Activated CD8-positive, alpha-beta memory T cell treated with anti-CD3 and anti-CD28 coated beads, Interleukin-2, amount 10 ng/mL, durations not matched to agents 7 days and 5 days (primary cell): ENCODE data around the gene DYSF. TPM values are rescaled to one million over a fixed set of nuclear protein-coding genes. Genes with fewer than 3 reads are reported as not detected.
A peak's percentile ranks its signal among the peaks of the same experiment; 100 is the strongest.

Experiments used
- ATAC-seq: fragments of 150-1000 bp; cut with Tn5 transposase; one replicate; pipeline ENCODE4 v1.10.0; 2021; ENCODE audit warnings: moderate library complexity
- CTCF ChIA-PET: fragments of 350-600 bp; sonication (Branson Sonifier 250); formaldehyde crosslinking; loops from one replicate; lab custom pipeline; 2021; ENCODE audit warnings: antibody characterized with exemption; lab: Charles Lee
- DNase-seq: peaks from one replicate; pipeline ENCODE4 v3.0.0-alpha.2; 2020
- H3K27ac Mint-ChIP-seq: one replicate; pipeline ENCODE4 v1.8.0; 2021; ENCODE audit warnings: mild to moderate bottlenecking, mixed read lengths
- H3K27me3 Mint-ChIP-seq: one replicate; pipeline ENCODE4 v1.8.0; 2021; ENCODE audit warnings: mixed read lengths
- H3K36me3 Mint-ChIP-seq: one replicate; pipeline ENCODE4 v1.8.0; 2021; ENCODE audit warnings: mild to moderate bottlenecking, mixed read lengths
- H3K4me1 Mint-ChIP-seq: one replicate; pipeline ENCODE4 v1.8.0; 2021; ENCODE audit warnings: mixed read lengths
- H3K4me3 Mint-ChIP-seq: one replicate; pipeline ENCODE4 v1.8.0; 2021; ENCODE audit warnings: mild to moderate bottlenecking, moderate library complexity, mixed read lengths
- H3K9me3 Mint-ChIP-seq: one replicate; pipeline ENCODE4 v1.8.0; 2022; ENCODE audit warnings: low read depth, mixed read lengths
- total RNA-seq, 2 experiments: library from RNA; stranded (reverse); gene quantifications; one replicate each; pipeline ENCODE4 v1.2.3, GENCODE V29; 2021

Gene DYSF
- total RNA-seq, 2 experiments from 2014 or later, result 7.3 to 8.9 TPM

DNA sequence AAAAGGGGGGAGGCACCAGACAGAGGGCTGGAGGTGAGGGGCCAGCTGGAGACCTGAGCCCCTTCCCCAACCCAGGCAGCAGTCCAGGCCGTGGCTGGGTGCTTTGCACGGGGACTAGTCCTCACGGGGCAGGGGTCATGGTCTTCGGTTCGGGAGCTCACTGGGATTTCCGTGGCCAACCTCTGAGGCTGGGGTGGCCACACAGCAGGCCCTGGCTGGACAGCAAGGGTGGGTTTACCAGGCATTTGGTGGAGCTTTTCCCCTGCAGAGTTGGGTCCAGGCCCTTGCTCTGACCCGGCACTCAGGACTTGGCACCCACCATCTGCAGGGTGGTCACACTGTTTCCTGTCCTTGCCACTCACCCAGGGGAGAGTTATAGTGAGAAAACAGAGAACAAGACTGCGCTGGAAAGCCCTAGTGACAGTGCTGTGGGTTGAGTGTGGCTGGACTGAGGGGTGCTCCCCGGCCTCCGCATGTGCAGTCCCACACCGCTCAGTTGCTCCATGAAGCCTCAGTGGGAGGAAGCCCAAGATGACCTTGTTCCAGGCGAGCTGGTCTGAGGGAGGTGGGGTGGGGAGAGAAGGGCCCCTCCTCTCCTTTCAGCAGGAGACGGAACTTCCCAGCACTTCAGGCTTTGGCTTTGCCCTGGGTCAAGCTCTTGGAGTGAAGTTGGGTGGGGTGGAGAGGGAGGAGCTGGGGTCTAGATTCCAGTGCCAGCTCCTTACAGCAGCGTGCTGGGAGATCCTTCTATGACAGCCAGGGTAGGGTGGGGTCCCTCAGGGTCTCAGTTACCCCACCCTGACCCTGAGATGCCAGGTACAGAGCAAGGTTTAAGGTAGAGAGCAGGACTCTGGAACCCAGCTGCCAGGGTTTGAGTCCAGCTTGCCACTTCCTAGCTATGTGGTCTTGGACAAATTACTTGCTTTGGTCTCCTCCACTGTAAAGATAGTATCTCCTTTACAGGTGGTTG, 219.8 kb downstream of the DYSF start:
- DNase-seq (no peak), ATAC-seq (no peak)
- Mint-ChIP-seq H3K9me3 (no peaks in the 10 kb centered on the region), H3K4me3 (no peak overlapping the region), H3K36me3 (no peaks in the 10 kb centered on the region), H3K27ac (no peak overlapping the region), H3K4me1 (no peaks in the 10 kb centered on the region), H3K27me3 (no peaks in the 10 kb centered on the region)
- CTCF ChIA-PET, result no interaction called here

DNA sequence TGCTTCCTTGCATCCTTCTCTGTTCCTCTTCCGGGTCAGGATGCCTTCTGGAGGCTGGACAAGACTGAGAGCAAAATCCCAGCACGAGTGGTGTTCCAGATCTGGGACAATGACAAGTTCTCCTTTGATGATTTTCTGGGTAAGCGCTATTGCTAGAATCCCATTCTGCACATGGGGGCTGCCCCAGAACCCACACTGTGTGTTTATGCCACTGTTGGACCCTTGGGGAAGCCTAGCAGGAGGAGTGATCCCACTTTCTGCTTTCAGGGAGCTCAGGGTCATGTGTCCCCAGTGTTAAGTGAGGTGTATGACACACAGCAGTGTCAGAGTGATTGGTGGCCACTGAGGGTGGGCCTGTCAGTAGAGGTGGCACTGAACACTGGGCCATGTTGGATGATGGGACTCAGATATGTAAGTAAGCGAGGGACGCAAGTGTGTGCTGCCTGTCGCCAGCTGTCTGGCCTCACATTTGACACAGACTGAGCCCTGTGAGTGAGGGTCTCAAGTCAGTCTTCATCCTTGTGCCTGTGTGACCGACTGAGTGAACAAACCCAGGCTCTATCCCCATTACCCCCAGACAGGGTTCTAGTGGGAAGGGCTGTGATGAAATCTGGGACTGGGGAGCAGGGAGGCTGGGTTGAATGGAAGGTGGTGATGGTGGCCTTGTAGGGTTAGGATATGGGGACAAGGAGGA, 220.9 kb downstream of the DYSF start:
- Mint-ChIP-seq H3K27ac (no peak overlapping the region), H3K36me3 (no peaks in the 10 kb centered on the region)
- no peak for ATAC-seq

DNA sequence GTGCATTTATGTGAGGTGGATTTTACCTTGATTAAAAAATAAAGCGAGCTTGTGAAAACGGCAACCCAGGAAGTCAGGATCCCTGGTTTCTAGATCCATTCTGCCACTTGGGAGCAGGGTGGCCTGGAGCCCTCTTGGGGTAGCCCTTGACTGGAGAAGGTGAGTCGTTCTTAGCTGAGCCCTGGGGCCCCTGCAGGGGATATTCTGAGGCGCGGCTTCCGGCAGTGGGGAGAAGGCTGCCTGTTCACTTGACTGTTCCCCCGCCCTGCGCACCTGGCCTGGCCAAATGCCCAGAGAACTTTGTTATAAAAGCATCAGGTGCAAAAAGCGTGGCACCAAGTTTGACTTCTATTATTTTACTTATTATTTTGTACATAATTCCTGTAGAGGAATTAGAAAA, 221.9 kb downstream of the DYSF start:
- Mint-ChIP-seq H3K9me3 (no peaks in the 10 kb centered on the region), H3K4me3 (no peak overlapping the region), H3K36me3 (no peaks in the 10 kb centered on the region), H3K27me3 (no peaks in the 10 kb centered on the region), H3K27ac (no peak overlapping the region), H3K4me1 (no peaks in the 10 kb centered on the region)
- CTCF ChIA-PET, result no interaction called here
- DNase-seq (peak; percentile 14), ATAC-seq (no peak)

More for the DNA sequence above, 220.9 kb downstream of the DYSF start:
- no peaks in the 10 kb centered on the region for H3K9me3 Mint-ChIP-seq
- H3K4me1 Mint-ChIP-seq, result no peaks in the 10 kb centered on the region
- DNase-seq, result peak; percentile 25
- CTCF ChIA-PET, result no interaction called here
- no peaks in the 10 kb centered on the region for H3K27me3 Mint-ChIP-seq
- H3K4me3 Mint-ChIP-seq, result no peak overlapping the region

DNA sequence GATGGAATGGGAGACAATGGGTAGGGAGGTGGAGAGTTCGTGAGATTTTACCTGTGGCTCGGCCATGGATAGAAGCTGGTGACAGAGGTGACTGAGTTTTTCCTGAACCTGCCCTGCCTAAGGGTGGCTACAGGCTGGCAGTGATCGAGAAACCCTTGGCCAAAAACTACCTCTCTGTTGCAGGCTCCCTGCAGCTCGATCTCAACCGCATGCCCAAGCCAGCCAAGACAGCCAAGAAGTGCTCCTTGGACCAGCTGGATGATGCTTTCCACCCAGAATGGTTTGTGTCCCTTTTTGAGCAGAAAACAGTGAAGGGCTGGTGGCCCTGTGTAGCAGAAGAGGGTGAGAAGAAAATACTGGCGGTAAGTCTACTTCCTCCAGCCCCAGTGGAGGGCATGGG, 225.5 kb downstream of the DYSF start:
- no peaks in the 10 kb centered on the region for H3K9me3 Mint-ChIP-seq
- no peaks in the 10 kb centered on the region for H3K36me3 Mint-ChIP-seq

DNA sequence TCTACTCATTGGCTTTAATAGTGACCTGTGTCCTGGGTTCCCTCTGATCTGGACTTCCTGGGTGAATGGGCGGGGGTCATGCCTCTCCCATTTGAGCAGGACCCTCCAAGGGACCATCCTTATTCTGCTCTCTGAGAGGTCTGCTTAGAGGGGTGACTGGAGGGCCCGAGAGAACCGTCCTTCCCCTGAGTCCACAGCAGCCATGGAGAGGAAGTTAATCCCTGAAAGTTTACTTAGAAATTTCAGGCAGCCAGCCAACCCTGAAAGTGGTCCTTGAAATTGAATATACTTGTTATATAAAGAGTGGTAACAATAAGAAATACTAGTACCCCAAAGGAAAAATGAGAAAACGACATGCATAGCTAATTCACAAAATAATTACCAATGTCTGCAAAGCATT, 226.1 kb downstream of the DYSF start:
- DNase-seq (no peak), ATAC-seq (no peak)
- Mint-ChIP-seq H3K4me1 (no peaks in the 10 kb centered on the region), H3K36me3 (no peaks in the 10 kb centered on the region), H3K27me3 (no peaks in the 10 kb centered on the region), H3K9me3 (no peaks in the 10 kb centered on the region), H3K27ac (no peak overlapping the region), H3K4me3 (no peak overlapping the region)
- CTCF ChIA-PET, result no interaction called here

More for the DNA sequence above, 225.5 kb downstream of the DYSF start:
- DNase-seq, result no peak
- no peaks in the 10 kb centered on the region for H3K27me3 Mint-ChIP-seq
- ATAC-seq, result no peak
- H3K27ac Mint-ChIP-seq, result no peak overlapping the region
- CTCF ChIA-PET, result no interaction called here
- no peaks in the 10 kb centered on the region for H3K4me1 Mint-ChIP-seq
- H3K4me3 Mint-ChIP-seq, result no peak overlapping the region

DNA sequence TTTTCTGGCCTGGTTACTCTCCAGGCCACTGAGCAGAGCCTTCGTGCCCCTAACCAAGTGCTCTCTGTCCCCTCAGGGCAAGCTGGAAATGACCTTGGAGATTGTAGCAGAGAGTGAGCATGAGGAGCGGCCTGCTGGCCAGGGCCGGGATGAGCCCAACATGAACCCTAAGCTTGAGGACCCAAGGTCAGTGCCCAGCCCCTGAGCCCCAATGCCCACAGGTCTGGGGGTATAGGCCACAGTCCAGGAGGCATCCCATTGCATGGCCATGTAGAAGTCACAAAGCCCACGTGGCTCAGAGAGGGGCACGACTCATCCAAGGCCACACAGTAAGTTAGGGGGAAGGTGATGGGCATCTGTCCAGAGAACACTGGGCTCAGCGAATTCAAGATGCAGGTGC, 227.6 kb downstream of the DYSF start:
- Mint-ChIP-seq H3K27ac (no peak overlapping the region), H3K9me3 (no peaks in the 10 kb centered on the region), H3K36me3 (no peaks in the 10 kb centered on the region), H3K4me3 (no peak overlapping the region), H3K27me3 (no peaks in the 10 kb centered on the region), H3K4me1 (no peaks in the 10 kb centered on the region)
- CTCF ChIA-PET, result no interaction called here
- DNase-seq (no peak), ATAC-seq (no peak)

DNA sequence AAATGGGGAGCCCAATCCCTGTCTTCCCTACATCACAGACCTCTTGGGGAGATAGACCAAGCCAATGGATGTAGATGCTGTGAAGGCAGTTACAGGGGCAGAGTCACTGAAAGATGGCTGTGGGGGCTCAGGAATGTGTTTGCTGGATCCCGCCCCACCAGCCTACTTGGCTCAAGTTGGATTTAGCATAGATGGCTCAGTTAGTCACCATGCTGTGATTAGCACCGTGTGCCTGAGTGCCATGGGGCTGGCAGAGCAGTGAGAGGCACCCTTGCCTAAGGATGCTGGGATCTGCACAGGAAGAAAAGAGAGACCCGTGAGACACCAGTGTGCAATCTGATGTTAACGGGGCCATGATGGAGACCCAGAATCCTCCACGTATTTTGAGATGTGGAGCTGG, 228.3 kb downstream of the DYSF start:
- ATAC-seq, result no peak
- H3K4me3 Mint-ChIP-seq, result no peak overlapping the region

DNA sequence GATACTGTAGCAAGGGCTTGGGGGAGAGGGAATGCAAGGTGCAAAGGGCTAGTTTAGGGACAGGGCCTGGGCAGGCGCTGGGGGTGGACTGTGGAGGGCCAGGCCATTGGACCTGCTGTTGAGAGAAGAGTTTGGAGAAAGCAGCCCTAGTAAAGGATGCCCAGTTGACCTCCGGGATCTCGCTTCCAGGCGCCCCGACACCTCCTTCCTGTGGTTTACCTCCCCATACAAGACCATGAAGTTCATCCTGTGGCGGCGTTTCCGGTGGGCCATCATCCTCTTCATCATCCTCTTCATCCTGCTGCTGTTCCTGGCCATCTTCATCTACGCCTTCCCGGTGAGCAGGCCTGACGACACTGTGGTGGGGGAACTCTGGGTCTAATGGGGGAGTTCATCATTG, 229.0 kb downstream of the DYSF start:
- Mint-ChIP-seq H3K9me3 (no peaks in the 10 kb centered on the region), H3K36me3 (no peaks in the 10 kb centered on the region), H3K4me3 (no peak overlapping the region), H3K4me1 (no peaks in the 10 kb centered on the region), H3K27ac (no peak overlapping the region), H3K27me3 (no peaks in the 10 kb centered on the region)
- CTCF ChIA-PET, result no interaction called here
- ATAC-seq (no peak), DNase-seq (no peak)

More for the DNA sequence above, 228.3 kb downstream of the DYSF start:
- Mint-ChIP-seq H3K27me3 (no peaks in the 10 kb centered on the region), H3K9me3 (no peaks in the 10 kb centered on the region), H3K4me1 (no peaks in the 10 kb centered on the region), H3K27ac (no peak overlapping the region), H3K36me3 (no peaks in the 10 kb centered on the region)
- DNase-seq, result no peak
- CTCF ChIA-PET, result no interaction called here

DNA sequence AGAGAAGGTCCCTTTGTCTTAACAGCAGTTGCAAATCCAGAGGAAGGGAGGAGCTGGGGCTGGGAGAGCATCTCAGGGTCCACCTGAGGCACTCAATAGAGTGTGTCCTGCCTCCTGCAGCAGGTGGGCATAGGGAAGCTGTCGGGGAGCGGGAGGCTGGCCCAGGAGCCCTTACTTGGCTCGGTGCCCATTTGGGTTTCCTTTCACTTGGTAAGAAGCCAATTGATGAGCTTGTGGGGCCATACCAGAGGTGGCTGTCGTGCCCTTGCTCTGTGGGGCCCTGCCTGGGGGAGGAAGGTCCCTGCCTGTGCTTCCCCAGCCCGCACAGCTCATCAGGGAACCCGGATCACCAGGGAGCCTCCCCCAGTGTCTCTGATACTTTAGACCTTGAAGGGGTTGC, 229.7 kb downstream of the DYSF start:
- H3K36me3 Mint-ChIP-seq, result no peaks in the 10 kb centered on the region
- DNase-seq (no peak), ATAC-seq (no peak)
- H3K9me3 Mint-ChIP-seq, result no peaks in the 10 kb centered on the region
- no peak overlapping the region for H3K27ac Mint-ChIP-seq
- H3K4me3 Mint-ChIP-seq, result no peak overlapping the region
- H3K4me1 Mint-ChIP-seq, result no peaks in the 10 kb centered on the region
- CTCF ChIA-PET, result no interaction called here
- no peaks in the 10 kb centered on the region for H3K27me3 Mint-ChIP-seq

DNA sequence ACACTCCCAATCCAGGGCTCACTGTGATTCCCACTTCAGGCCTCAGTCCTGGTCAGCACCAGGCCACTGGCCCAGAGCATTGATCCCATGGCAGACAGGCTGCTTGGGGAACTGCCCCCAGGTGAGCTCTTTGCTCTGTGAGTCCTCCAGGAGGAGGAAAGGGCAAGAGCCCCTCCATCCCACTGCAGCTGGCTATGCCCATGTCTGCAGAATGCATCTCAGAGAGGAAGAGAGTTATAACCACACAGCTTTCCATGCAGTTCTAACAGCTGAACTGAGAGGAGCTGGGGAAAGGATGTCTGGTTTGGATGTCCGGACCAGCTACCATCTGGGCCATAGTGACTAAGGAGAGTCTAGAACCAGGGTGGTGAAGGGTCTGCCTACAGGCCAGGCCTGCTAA, 230.3 kb downstream of the DYSF start:
- CTCF ChIA-PET, result no interaction called here
- no peaks in the 10 kb centered on the region for H3K9me3 Mint-ChIP-seq
- no peaks in the 10 kb centered on the region for H3K4me1 Mint-ChIP-seq

DNA sequence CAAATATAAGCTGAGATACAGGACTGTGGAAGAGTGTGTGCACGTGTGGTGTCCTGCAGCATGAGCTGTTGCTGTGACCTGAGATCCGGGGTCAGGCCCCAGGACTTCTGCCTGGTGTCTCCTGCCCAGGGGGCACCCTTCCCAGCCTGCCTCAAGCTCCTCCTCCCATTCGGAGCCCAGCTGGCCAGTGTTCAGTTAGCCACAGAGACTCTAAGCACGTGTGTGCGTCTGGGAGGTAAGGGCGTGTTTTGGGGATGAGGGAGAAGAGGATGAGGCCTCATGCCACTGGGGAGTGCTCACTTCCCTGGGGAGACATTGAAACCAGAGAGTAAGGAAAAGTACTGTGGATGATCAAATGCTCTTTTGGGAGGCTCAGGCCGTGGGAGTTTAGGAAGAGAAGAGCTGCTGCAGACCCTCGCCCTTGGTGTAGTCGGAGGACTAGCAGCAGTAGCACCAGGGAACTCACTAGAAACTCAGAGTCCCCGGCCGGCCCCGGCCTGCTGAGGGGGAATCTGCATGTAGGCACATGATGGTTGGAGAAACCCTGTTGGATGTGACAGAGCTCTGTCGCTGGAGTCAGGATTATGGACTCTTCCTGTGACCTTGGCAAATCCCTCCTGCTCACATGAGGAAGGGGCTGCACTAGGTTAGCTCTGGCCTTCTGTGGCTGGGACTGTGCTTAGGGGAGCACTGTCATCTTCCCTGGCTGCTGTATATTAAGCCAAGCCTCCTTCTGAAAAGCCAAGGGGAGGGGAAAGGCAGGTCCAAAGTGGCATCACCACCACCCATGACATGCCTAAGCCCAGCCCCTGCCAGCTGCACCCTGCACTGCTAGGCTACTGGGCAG, 231.1 kb downstream of the DYSF start:
- Mint-ChIP-seq H3K27me3 (no peaks in the 10 kb centered on the region), H3K4me3 (no peak overlapping the region), H3K36me3 (no peaks in the 10 kb centered on the region), H3K27ac (no peak overlapping the region), H3K4me1 (no peaks in the 10 kb centered on the region), H3K9me3 (no peaks in the 10 kb centered on the region)
- CTCF ChIA-PET, result no interaction called here
- ATAC-seq (no peak), DNase-seq (no peak)

More for the DNA sequence above, 230.3 kb downstream of the DYSF start:
- Mint-ChIP-seq H3K27me3 (no peaks in the 10 kb centered on the region), H3K4me3 (no peak overlapping the region), H3K36me3 (no peaks in the 10 kb centered on the region), H3K27ac (no peak overlapping the region)
- no peak for DNase-seq
- no peak for ATAC-seq

DNA sequence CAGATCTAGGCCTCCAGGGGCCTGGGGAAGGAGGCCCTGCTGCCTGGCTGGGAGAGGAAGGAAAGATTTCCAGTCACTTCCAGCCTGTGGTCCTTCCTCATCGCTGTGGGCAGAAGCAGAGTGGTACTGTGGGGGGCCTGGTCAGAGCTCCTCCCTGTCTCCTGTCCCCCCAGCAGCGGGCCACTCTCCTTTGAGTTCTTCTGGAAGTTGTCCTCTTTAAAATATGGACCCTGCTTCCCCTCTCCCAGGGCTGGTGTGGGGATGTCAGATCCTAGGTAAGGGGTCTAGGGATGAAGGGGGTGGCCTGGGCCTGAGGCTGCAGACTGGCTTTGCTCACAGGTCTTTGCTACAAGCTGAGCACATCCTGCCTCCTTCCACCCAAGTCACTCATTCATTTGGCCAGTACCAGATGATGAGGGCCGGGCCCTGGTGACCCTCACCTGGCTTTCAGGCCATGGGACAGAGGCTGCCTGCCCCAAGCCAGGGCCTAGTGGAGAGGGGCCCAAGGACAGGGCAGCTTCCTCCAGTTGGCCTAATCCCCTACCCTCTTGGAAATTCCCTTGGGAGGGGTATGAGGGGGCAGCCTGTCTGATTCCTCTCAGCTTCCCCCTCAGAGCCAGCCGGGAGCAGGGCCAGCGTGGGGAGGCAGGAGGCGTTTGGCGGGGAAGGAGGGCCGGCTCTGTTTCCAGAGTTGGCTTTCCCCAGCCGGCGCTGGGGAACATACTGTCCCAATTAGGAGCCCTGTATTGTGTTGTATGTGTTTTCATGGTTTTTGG, 231.9 kb downstream of the DYSF start:
- H3K4me3 Mint-ChIP-seq, result no peak overlapping the region
- CTCF ChIA-PET, result no interaction called here

More for the DNA sequence above, 231.9 kb downstream of the DYSF start:
- H3K36me3 Mint-ChIP-seq, result no peaks in the 10 kb centered on the region
- ATAC-seq (no peak), DNase-seq (no peak)
- H3K4me1 Mint-ChIP-seq, result no peaks in the 10 kb centered on the region
- no peaks in the 10 kb centered on the region for H3K27me3 Mint-ChIP-seq
- H3K9me3 Mint-ChIP-seq, result no peaks in the 10 kb centered on the region
- H3K27ac Mint-ChIP-seq, result no peak overlapping the region
